ENCODE measurements around the gene GAB2. TPM values are rescaled to one million over a fixed set of nuclear protein-coding genes. Genes with fewer than 3 reads are reported as not detected.

GAB2 gene
- total and polyA plus RNA-seq, 2 of the 13 experiments (the other 11 are each of a cell fraction or from before 2014, with no cell fraction given) = 4.1 to 8.6 TPM

- peak; percentile 73; the same call in 1 of the 2 replicates for TF ChIP-seq FOXP4 (CRISPR knock-in tag; IDR thresholded peaks at IDR 0.05)
- TF ChIP-seq ATF4 (CRISPR knock-in tag; IDR thresholded peaks at IDR 0.05) = no peak
- no peak for TF ChIP-seq ZNF17 (CRISPR knock-in tag; IDR thresholded peaks at IDR 0.05)
- TF ChIP-seq THAP11 (CRISPR knock-in tag; IDR thresholded peaks at IDR 0.05) = peak; percentile 61
- no peak for TF ChIP-seq CHD4 (IDR thresholded peaks at IDR 0.05; ENCODE audit: borderline replicate concordance, low read length)
- TF ChIP-seq KLF11 (CRISPR knock-in tag; IDR thresholded peaks at IDR 0.05) = no peak
- TF ChIP-seq CBX1 (IDR thresholded peaks at IDR 0.05; ENCODE audit: low read depth) = no peak
- TF ChIP-seq CENPX (CRISPR knock-in tag; IDR thresholded peaks at IDR 0.05) = no peak
- no peak for TF ChIP-seq ZNF430 (CRISPR knock-in tag; IDR thresholded peaks at IDR 0.05)
- no peak for TF ChIP-seq KDM4B (CRISPR knock-in tag; IDR thresholded peaks at IDR 0.05)
- no peak for TF ChIP-seq ZBTB34 (CRISPR knock-in tag; IDR thresholded peaks at IDR 0.05)
- no peak for TF ChIP-seq ZBTB26 (CRISPR knock-in tag; IDR thresholded peaks at IDR 0.05; ENCODE audit: borderline replicate concordance)
- no peak for TF ChIP-seq ZNF883 (CRISPR knock-in tag; IDR thresholded peaks at IDR 0.05; ENCODE audit: not compliant biosample characterization)
- no peak for TF ChIP-seq JDP2 (CRISPR knock-in tag; IDR thresholded peaks at IDR 0.05; ENCODE audit: borderline replicate concordance)
- no peak for TF ChIP-seq ZNF253 (CRISPR knock-in tag; IDR thresholded peaks at IDR 0.05; ENCODE audit: borderline replicate concordance)
- no peak for TF ChIP-seq ZNF432 (CRISPR knock-in tag; IDR thresholded peaks at IDR 0.05; ENCODE audit: borderline replicate concordance)
- no peak for TF ChIP-seq PLSCR1 (CRISPR knock-in tag; IDR thresholded peaks at IDR 0.05; ENCODE audit: borderline replicate concordance)
- TF ChIP-seq NR2F2 (IDR thresholded peaks at IDR 0.05; ENCODE audit: borderline replicate concordance, low read depth) = 0 out of 2 replicates have a peak, but pooled peaks have one; percentile 44
- no peak for TF ChIP-seq ARID2 (CRISPR knock-in tag; IDR thresholded peaks at IDR 0.05; ENCODE audit: borderline replicate concordance)
- no peak for TF ChIP-seq HNF1B (CRISPR knock-in tag; IDR thresholded peaks at IDR 0.05)
Observed at GRCh38 chr11:78170874-78171549, 246.6 kb downstream of the GAB2 start (continued).
